Measurements from ENCODE around the gene MOK.

Gene MOK

GRCh38 chr14:102208741-102209140 is 96.2 kb downstream of the MOK start:
- no peak for DNase-seq

DNA sequence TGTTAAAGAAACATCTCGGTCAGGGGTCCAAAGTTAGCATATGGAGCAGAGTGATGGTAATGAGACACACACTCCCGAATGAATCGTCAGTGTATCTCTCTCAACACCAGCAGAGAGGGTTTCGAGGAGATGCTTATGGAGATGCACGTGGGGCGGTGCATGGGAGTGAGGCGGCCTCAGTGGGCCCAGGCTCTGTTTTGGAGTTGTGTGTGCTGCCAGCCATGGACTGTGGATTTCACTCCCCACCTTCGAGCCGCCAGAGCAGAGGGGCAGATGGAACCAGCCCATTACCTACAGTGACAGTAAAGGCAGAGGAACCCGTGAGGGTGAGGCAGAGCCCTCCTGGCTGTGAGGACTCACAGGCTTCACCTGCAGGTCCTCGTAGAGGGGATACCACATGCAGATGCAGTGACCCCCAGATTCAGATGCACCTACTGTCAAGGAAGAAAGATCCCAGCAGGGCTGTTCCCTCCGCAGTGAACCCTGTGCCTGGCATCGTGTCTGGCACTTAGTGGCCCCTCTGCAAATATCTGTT is 97.1 kb downstream of the MOK start:
- no peak for DNase-seq

DNA sequence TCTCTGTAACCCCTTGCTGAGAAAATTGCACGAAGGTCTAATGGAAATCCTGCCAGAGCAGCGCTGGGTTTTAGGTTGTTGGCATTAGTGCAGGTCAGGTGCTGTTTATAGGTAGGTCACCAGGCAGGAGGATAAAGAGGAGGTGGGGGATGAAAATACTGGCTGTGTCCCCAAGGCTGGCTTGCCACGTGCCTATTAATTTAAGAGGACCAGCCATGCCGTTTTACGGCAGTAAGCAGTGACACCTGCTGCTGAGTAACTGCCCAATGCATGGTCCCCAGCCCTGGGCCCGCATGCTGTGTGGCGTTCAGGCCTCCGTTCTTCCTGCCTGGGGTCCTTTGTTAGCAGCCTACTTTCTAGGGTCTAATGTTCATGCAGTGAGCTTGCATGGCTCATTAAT is 98.0 kb downstream of the MOK start:
- no peak for DNase-seq

DNA sequence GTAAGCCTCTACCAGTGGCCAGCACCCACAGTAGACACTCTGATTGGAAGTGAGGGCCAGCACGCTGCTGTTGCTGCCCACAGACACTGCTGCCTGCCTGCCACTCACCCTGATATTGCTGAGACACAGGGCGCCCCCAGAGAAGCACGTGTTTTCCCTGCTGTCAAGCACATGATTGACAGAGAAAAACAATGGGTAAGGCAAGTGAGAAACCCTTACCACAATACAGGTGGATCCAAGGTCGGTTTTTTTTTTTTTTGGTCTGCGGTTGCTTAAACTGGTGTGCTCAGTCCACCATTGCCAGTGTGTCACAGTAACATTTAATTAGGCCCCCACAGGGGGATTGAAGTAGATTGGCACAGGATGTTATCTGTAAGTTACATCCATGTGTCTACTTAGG is 99.4 kb downstream of the MOK start:
- no peak for DNase-seq

GRCh38 chr14:102203382-102203781 is 101.6 kb downstream of the MOK start:
- peak in 11 of 56 donors; percentile 25 to 52 (median 43) for DNase-seq

- no peak for DNase-seq
Observed at GRCh38 chr14:102202944-102203343, 102.0 kb downstream of the MOK start.

DNA sequence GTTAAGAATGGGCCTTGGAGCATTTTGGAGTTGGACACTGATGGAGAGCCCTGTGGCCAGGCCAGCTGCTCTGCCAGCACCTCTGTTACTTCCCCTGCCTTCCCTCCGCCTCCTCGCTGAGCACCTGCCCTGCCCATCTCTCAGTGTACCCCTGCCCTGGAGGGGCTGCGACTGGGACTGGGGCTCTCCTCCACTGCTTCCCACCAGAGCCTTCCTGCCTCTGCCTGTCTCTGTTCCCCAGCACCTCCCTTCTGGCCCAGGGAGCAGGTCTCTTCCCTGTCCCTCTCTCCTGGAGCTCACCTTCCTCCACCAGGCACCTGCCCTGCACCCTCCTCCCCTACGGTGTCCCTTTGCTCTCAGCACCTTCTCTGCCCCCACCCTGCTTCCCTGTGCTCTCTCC is 103.2 kb downstream of the MOK start:
- no peak for DNase-seq

GRCh38 chr14:102201353-102201738 is 103.6 kb downstream of the MOK start:
- no peak for DNase-seq

GRCh38 chr14:102200690-102201352 is 104.1 kb downstream of the MOK start:
- DNase-seq, result no peak

GRCh38 chr14:102197317-102197853 is 107.6 kb downstream of the MOK start:
- no peak for DNase-seq

DNA sequence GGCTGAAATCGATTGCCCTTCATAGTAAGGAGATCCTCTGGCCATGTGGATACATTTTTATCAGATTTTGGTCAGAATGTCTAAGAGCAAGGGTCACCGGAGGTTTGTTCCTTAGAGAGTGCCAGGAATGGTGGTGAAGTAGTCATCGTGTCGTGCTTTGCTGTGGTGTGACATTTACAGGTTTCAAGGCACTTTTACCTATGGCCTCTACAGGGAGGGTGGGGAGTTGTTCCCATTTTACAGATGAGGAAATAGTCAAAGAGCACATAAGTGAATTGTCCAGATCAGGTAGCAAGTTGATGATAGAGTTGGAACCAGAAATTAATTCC is 108.1 kb downstream of the MOK start:
- DNase-seq, result no peak

DNA sequence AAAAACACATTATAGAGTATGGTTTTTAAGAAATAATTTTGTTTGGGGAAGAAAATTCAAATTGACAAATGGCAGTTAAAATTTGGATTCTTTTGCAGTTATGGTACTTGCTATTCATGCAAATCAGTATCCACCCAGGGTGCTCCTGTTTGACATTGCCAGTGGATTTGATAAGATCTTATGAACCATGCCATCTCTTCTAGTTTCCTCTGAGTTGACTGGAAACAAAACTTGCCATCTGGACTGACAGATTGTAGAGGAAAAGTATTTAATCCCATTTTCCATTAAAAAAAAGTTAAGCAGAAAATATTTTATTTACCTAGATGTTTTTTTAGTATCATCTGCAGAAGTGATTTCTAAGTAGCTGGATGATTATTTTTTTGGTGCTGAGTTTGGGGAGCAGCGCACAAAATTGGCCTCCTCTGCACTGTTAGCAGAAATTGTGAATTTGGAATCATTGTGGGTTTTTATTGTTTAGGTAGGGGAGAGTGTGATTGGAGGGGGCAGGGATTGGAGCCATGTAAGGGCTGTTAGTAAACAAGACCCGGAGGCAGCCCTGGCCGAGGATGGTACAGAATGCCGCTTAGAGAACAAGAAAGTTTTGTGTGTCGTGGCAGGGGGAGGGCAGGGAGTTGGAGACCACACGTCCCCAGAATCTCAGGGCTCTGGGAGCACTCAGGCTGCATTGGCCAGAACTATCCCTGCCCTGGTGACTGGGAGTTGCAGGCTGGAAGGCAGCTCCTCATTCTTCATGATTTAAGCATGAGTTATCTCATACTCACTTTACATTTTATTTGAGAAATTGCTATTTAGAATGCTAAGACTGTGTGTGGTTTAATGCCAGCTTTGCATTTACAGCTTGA is 108.7 kb downstream of the MOK start:
- DNase-seq, result peak in 51 of 56 donors; percentile 34 to 97 (median 84)

DNA sequence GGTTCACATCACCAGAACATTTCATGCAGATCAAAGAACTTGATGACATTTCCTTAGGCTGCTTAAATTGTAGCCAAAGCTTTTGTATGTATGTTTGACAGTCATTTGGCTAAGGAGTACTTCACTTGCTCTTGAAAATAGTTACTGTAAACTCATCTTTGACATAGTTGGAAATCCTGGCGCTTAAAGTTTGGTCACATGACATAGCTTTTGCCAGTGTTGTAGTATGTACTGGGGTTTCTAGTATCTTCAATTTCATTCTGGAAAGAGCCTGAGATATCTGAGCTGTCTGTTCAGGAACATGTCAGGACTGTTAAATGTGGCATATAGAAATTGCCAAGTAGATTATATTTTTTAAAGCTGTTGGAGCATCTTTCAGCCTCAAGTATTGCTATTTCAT is 109.5 kb downstream of the MOK start:
- DNase-seq, result no peak

- no peak for DNase-seq
Observed at GRCh38 chr14:102194856-102195255, 110.1 kb downstream of the MOK start.

- DNase-seq, result peak in 19 of 56 donors; percentile 34 to 70 (median 51)
Observed at GRCh38 chr14:102192840-102193502, 112.0 kb downstream of the MOK start.

DNA sequence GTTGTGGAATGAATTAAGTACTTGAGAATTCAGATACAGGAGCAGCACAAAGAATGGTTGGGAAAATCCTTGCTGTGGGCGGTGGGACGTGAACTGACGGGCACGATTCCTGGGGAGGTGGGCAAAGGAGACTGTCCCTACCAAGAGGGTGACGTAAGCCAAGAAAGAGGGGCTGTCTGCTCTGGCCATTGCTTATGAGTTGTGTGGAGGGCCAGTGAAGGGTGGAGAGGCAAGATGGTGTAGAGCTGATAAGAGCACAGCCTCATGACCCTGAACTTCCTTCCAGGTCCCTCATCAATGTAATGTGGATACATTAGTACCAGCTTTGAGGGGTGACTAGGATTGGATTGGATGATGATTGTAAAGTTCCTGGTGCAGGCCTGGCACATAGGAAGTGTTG is 115.1 kb downstream of the MOK start:
- DNase-seq, result no peak

GRCh38 chr14:102188187-102188586 is 116.8 kb downstream of the MOK start:
- DNase-seq, result no peak

DNA sequence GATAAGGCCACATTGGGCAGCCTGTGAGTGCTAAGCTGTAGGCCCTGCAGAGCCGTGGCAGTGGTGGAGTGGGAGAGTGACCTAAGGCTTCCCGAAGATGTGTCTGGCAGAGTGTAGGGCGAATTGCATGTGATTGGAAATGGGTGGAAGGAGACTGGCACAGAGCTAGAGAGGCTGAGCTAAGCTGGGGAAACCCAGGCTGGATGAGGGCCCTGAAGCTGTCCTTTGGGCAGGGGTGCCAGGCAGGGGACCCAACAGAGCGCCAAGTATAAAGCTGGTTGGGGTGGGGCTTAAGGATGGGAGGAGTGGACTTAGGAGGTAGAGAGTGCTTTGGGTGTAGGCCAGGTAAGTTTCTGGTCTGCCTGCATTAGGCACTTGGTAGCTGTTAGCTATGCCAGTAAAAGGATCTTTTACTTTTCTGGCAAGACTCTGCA is 117.4 kb downstream of the MOK start:
- DNase-seq, result peak in 10 of 56 donors; percentile 28 to 61 (median 40)

GRCh38 chr14:102187044-102187443 is 117.9 kb downstream of the MOK start:
- no peak for DNase-seq

DNA sequence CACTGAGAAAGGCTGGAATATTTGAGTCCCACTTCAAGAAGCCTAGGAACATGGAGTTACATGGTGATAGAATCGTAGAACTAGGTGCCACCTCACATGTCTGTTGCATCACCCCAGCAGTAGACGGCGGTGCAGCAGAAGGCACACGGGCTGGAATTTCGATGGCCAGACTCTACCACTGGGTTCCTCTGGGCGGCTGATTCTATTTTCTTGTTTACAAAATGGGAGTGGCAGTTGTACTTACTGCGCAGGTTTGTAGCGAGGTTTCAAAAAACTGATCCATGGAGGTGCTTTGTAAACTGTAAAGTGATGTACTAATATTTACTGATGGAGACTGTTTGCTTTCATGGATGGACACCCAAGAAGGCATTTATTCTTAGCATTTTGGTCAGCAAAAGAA is 119.6 kb downstream of the MOK start:
- DNase-seq, result no peak

DNA sequence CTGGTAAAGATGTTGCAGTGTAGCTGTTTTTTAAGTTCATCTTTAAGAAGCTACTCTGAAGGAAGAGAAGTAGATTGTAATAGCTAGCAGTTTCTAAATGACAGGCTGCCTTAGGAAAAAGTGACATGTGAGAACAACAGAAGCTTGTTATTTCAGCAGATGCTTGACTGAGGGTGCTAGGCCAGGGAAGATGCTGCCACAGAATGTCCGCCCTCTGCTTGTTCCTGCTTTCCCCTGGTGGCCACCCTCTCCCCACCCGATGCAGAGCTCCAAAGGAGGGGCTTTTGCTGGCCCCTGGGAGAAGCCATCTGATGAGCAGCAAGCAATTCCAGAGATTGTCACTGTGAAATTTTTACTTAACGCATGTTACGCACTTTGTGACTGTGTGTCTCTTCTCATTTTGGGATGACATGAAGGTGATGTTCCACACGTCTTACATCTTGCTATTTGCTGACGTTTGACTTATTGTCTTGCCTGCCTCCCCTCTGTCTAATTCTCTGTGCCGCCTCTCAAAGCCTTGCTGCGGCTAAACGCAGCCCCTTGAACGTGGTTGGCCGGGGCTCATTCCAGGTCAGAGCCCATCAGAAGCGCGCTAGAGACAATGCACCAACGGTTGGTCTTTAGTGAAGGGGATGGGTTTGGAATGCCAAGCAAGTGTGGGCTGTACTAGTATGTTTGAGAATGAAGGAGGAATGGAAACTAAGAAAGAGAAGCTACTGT is 120.5 kb downstream of the MOK start:
- peak in 16 of 56 donors; percentile 30 to 71 (median 47) for DNase-seq

Measured in amygdala (tissue), 56 donors.